HG02970 (cell line): ENCODE results near the gene BOK.

Experiments
- ATAC-seq: cut with Tn5 transposase; IDR thresholded peaks from one replicate; pipeline ENCODE4 v1.9.1; 2021; ENCODE audit warnings: mild to moderate bottlenecking, moderate library complexity, moderate number of reproducible peaks; ENCODE audit not compliant: unreplicated experiment, low FRiP score

BOK gene

GRCh38 chr2:241538838-241539615, 19.5 kb upstream of the BOK start:
- ATAC-seq = no peak

- ATAC-seq = no peak
Observed at GRCh38 chr2:241539616-241540374, 18.8 kb upstream of the BOK start.

GRCh38 chr2:241540401-241540770, 18.2 kb upstream of the BOK start:
- no peak for ATAC-seq

GRCh38 chr2:241540771-241541561, 17.6 kb upstream of the BOK start:
- no peak for ATAC-seq

GRCh38 chr2:241541564-241542277, 16.8 kb upstream of the BOK start:
- ATAC-seq = no peak

GRCh38 chr2:241542278-241542605, 16.3 kb upstream of the BOK start:
- ATAC-seq = no peak

- no peak for ATAC-seq
Observed at GRCh38 chr2:241545106-241545505, 13.4 kb upstream of the BOK start.

GRCh38 chr2:241545523-241546473, 12.7 kb upstream of the BOK start:
- no peak for ATAC-seq

- ATAC-seq = no peak
Observed at GRCh38 chr2:241546771-241547498, 11.6 kb upstream of the BOK start.

- no peak for ATAC-seq
Observed at GRCh38 chr2:241547781-241548450, 10.6 kb upstream of the BOK start.

GRCh38 chr2:241548451-241548835, 10.1 kb upstream of the BOK start:
- ATAC-seq = no peak

- no peak for ATAC-seq
Observed at GRCh38 chr2:241550616-241551580, 7.6 kb upstream of the BOK start.

GRCh38 chr2:241551599-241551997, 6.9 kb upstream of the BOK start:
- no peak for ATAC-seq

GRCh38 chr2:241551998-241552737, 6.4 kb upstream of the BOK start:
- no peak for ATAC-seq

- no peak for ATAC-seq
Observed at GRCh38 chr2:241553512-241553830, 5.1 kb upstream of the BOK start.

- no peak for ATAC-seq
Observed at GRCh38 chr2:241553981-241554380, 4.6 kb upstream of the BOK start.
